DMS153 (cell line): ENCODE results near the gene EYS.
A peak's percentile ranks its signal among the peaks of the same experiment; 100 is the strongest.

Experiments
- DNase-seq: peaks from one replicate; lab custom pipeline; 2025; lab: John Stamatoyannopoulos, UW

Gene EYS

DNA sequence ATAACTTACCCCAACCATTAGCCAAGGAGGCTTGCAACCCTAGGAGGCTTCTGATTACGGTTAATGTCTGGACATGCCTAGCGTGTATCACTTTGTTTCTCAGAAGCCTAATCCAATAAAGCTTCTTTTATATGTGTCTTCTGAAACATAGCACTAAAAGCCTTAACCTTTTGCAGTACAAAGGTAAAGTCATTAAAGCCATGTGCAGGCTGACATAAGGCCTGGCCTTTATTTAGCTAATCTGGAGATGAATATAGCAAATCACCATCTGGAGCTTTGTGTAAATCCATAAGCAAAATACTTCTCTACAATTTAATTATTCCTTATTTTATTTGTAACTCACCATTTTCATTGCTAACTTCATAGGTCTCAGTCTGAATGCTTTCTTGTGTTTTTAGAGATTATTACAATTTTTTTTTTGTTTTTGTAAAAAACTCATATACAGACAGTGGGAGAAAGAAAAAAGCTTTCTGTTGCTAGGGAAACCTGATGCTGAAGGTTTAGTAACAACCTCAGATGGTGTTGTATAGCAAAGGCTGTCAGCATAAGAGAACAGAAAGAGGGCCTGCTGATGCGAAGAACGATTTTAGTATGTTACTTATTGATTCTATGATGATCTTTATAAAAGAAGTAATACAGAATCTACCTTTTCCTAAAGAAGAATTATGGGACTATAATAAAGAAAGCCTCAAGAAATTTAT lies at the start of gene EYS:
Gene EYS, minus strand, starts transcription at position 101 of the 701 bp plus-strand sequence. CDS start 211,816 bp downstream, outside the sequence.
- DNase-seq, result peak; percentile 93

DNA sequence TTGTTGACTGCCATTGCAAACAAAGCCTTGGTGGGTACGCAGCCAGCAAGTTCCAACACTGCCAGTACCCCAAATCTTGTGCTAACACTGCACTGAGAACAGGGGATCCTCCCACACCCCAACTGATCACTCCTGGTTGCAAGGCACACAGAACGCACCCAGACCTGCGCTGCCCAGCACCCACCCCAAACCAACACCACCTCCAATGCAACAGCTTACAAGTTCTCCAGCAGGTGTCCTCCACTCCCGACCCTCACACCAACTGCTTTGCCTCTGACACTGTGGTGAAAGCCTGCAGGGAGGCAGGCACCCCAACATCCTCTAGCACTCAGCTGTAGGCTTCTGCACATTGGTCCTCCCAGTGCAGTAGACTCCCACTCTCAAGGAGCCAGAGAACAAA lies 39.3 kb upstream of the EYS start:
- DNase-seq, result no peak

DNA sequence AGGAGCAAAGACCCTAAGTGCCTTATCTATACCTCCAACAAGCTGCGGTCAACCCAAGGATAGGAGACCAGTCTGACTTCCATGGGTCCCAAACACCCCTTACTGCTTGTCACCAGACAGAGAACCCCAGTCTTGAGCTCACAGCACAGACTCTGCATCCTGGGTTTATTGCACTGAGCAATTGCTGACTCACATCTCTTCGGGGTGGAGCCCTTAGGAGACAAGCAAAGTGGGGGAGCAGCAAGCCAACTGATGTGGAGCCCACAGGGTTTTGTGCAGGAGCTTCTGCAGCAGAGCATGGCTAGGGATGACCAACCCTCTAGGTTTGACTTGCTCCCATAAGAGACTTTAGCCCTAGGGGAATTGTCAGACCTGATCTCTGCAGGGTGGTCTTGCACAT lies 38.6 kb upstream of the EYS start:
- no peak for DNase-seq

DNA sequence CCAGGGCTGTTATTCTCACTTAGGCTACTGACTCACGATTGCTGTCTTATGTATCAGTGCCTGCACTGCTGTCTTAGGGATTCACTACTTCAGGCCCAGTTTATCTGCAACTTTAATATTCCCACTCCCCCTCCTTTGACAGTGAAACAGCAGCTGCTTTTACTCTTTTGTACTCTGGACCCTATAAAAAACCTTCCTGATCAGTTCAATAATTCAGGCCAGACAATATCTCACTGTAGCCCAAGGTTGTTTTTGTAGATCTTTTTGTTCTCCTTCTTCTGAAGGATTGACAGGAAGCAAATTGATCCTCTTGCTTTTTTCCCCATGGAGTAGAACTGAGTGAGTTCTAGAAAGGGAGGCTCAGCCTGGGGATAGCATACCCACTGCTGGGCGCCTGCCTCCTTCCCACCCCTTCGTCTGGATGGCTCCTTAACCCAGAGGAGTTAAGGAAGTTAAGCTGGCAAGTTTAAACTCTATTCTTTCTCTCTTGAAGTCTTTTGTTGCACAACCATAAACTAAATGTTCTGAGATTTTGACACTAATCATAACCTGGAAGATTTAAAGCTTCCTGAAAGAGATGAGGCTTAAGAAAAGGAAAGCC lies 22.0 kb upstream of the EYS start:
- DNase-seq, result no peak

DNA sequence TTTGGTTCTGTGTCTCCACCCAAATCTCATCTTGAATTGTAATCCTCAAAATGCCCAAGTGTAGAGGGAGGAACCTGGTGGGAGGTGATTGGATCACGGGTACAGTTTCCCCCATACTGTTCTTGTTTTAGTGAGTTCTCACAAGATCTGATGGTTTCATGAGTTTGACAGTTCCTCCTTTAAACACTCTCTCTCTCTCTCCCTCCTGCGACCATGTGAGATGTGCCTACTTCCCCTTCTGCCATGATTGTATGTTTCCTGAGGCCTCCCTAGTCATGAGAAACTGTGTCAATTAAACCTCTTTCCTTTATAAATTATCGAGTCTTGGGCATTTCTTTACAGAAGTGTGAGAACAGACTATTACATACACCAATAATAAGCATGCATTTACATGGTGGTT lies 12.1 kb upstream of the EYS start:
- no peak for DNase-seq

DNA sequence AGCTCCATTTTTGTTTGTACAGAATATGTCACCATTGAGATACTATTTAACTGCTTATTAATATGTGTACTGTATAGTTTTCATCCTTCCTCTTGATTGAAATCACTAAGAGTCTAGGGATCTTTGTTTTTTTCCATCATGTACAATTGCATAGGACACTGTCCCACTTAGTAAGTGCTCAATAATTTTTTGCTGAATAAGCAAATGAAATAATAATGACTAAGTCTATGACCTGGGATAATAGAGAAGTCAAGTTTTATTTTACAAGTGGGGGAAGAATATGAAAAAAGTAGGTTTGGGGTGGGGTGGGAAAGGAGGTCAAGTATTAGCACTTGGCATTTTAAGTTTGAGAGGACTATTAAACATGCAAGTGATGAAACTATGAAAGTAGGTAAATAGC lies 4.5 kb upstream of the EYS start:
- no peak for DNase-seq

DNA sequence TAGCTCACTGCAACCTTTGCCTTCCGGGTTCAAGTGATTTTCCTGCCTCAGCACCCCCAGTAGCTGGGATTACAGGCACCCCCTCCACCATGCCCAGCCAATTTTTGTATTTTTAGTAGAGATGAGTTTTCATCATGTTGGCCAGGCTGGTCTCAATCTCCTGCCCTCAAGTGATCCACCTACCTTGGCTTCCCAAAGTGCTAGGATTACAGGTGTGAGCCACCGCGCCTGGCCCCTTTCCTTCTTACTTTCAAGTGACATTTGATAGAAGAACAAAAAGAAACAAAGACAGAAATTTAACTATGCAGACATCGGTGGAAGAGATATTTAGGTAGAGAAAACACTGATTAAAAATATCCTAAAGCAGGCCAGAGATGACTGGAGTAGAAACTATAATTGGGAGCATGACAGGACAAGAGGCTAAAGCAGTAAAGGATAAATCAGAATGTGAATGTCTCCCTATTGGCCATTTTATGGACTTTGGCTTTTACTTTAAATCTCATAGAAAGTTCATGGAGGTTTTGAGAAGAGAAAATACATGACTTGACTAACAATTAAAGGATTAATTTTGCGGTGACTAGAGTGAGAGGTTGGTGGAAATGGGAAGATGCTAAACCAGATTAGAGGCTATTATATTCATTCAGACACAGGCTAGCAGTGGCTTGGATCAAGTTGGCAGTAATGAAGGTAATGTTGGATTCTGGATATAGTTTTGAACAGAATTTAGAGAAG lies 2.2 kb upstream of the EYS start:
- DNase-seq, result no peak

DNA sequence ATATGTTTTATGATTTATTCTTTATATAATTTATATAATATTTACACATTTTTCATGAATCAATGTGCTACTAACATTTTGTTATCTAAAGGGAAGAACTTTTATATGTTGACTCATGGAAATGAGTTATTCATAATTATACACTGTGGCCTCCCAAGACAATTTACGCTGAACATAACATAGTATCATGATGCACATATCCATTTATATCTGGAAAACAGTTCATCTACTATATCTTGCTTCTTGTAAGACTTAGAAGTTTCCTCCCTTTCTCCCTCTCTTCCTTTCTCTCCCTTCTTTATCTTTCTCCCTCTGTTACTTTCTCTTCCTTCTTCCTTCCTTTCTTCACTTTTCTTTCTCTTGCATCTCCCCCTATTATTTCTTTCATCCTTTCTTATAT lies 1.1 kb upstream of the EYS start:
- DNase-seq, result no peak

DNA sequence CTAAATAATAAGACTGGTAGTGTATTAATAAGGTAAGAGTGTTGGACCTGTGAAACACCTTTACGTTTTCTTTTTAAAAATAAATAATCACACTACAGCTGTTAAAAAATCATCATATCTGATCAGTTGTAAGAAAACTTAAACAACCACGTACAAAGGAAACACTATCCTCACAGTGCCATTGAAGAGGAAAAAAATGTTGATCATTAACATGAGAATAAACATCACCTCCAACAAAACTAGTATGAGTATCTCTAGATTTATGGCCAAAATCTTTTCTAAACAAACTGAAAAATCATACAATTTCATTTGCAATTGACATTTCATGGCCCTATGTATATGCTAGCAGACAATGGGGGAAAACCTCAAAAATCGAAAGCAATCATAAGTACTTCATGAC lies 590 bp downstream of the EYS start:
- no peak for DNase-seq

DNA sequence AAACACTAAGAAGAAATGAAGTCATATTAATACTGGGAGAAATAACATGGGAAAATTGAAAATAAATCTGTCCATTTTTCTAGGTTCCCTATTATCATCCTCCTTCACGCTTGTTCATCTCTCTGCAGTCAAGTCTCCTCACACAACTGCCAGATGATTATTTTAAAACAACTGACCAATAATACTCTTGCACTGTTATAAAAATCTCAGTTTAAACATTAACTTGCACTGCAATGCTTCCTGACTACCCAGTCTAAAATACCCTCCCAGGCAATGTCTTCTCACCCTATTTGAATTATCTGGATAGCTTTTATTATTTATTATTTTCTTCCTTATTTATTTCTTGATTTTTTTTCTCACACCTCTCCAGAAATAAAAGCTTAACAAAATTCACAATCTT lies 5.7 kb downstream of the EYS start:
- no peak for DNase-seq

DNA sequence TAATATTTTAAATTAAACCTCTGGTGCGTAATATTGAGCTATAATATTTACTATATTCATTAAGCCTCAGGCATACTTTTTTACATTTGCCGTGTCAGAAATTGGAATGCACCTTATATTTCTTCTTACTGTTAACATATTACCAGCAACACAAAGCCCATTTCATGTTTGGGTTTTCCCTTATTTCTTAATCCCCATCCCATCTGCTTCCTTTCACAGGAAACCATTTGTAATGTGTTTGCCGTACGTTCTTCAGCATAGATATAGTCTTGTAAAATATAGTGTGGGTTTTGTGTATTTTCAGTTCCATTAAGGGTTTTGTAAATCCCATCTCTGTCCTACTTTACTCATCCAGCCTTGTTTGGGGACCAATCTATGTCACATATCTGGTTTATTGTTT lies 6.5 kb downstream of the EYS start:
- no peak for DNase-seq

DNA sequence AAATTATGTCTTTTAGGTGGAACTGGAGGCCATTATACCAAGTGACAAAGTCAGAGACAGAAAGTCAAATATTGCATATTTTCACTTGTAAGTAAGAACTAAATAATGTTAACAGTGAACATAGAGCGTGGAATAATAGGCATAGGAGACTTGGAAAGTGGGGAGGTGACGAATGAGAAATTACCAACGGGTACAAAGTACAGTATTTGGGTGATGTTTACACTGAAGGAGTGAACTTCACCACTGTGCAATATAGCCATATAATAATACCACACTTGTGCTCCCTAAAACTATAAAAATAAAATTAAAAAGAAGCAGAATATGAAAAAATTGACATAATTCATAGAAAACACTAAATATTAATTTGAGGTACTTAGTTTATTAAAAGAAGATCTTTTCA lies 14.9 kb downstream of the EYS start:
- DNase-seq, result no peak

DNA sequence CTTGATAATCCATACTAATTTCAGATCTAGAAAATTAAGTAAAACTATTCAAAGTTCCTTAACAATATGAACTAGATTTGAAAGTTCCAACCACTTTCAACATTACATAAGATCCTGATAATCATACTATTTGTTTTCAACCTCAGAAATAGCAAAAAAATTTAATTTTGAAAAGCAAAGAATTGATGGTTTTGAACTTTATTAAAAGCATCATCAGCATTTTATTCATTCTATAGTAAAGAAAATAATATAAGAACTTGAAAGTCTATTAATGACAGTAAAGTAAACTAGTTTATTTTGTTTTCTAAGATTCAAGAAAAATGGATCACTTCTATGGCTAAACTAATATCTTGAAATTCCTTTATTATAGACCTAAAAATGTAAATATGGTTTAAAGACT lies 26.8 kb downstream of the EYS start:
- no peak for DNase-seq

DNA sequence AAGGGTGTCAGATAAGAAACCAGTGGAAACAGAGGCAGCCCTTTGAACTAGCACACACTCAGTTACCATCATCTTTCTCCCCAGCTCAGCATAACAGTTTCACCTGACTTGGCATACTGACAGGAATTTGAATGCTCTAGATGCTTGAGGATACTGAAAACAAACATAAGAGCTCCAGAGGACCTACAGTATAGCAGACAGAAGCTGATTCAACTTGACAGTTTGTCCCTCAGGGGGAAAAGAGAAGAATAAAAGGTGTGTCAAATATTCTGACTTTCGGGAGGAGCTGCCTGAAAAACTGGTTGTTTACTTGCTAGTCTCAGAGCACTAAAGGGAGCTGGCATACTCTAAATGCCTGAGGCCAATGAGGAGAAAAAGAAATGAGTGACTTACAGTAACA lies 35.1 kb downstream of the EYS start:
- peak; percentile 35 for DNase-seq

DNA sequence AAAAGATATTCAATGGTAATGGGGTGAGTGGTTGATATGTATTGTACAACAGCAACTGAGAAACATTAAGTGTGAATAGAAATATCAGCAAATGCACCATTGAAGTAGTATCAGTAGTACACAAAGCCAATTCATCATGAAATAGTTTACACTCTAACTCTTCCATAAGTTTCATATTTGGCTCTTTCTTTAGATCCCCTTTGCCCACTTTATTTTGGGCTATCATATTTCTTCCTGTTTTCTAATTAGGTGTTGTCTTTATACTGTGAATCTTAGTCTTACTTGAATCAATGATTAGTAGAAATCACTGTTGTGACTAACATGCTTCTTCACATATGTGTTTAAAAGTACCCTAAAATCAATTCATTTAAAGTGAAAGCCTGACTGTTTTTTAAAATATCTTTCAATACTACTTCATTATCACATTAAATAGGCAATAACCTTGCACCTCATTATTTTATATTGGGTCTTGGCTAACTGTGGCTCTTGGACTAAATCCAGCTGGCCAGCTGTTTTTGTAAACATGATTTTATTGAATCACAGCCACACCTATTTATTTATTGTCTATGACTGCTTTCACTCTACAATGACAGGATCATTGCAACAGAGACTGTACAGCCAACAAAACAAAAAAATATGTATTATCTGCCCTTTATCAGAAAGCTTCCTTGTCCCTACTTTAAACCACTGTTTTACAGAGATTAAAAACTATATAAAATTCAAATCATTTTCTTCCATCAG lies 38.9 kb downstream of the EYS start:
- peak; percentile 43 for DNase-seq

DNA sequence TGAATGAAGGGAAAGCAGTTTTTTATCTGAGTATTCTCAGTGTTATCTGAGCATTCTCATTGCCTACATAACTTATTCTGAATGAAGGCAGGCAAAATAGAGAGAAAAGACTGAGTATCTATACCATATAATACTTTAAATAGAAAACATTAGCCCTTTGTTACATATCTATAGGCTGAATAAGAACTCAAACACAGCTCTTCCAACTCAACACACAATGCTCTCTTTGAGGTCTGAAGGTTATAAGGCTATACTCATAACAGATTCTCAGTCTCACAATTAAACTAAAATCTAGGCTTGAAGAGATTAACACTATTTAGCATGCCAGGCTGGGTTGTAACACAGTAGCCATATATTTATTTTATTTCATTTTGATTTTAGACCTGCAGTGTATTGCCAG lies 56.9 kb downstream of the EYS start:
- DNase-seq, result no peak

DNA sequence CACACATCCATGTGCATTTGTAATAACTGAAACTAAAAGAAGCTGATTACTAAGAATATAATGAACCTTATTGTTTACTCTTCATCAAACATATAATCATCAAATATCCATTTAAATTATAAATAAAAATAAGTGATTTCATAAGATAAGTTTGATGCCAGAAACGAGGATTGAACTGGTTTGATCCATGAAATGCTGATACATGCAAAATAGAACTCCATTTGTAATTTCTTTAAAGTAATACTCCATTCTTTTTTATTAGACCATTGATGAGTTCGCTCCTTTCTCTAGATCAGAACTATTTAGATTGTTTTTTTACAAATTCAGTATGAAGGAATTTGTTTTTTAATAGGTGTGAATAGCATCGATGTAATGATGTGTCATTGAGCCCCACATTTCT lies 57.6 kb downstream of the EYS start:
- no peak for DNase-seq

DNA sequence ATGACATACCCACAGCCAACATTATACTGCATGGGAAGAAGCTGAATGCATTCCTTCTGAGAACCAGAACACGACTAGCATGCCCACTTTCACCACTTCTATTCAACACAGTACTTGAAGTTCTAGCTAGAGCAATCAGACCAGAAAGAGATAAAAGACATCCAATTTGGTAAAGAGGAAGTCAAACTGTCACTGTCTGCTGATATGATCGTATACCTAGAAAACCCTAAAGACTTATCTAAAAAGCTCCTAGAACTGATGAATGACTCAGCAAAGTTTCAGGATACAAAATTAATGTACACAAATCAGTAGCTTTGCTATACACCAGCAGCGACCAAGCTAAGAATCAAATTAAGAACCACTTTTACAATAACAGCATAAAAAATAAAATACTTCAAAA lies 60.5 kb downstream of the EYS start:
- no peak for DNase-seq

DNA sequence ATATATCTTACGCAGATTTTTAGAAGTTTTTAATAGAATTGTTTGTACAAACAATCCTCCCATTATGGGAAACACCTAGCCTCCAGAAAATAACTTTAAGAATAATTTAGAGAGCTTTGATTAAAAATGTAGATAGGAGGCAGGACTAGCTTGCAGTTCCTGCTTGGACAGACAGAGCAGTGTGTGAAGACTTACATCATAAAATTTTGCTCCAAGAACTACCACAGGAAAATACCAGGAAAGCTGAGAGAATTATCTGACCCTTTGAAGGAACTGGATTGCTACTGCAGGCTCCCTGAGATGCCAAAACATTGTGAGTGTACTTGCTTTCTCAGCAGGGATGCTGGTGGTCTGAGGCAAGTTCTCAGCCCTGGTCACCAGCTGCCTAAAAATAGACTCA lies 64.2 kb downstream of the EYS start:
- no peak for DNase-seq

DNA sequence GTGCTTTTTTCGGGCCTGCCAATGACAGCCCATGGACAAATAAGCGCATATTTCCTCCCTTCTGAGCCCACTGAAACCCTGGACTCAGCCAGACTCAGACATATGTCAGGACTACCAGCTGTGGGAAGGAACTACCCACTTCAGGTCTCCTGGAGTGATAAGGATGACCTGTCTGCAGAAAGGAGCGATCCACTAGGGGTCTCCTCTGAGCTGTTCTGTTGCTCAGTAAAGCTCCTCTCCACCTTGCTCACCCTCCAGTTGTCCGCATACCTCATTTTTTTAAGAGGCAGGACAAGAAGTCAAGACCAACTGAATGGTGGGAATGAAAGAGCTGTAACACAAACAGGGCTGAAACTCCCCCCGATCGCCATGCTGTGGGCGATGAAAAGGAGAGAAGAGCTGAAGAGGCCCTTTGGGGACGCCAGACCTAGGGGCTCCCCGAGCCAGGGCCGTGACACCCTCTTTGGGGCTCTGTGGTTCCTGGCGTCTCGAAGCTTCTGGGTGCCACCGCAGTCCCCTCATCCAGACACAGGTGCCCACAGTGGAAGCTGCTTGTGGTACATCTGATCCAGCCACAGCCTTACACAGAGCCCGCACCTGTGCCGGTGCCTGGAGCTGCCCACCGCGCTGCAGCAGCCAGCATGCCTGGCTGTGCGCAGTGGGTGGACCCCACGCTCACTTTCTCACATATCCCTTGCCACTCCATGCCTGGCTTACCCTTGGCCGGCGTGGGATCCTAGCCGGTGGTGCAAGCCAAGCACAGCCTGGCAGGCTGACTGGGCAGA lies 68.8 kb downstream of the EYS start:
- no peak for DNase-seq

DNA sequence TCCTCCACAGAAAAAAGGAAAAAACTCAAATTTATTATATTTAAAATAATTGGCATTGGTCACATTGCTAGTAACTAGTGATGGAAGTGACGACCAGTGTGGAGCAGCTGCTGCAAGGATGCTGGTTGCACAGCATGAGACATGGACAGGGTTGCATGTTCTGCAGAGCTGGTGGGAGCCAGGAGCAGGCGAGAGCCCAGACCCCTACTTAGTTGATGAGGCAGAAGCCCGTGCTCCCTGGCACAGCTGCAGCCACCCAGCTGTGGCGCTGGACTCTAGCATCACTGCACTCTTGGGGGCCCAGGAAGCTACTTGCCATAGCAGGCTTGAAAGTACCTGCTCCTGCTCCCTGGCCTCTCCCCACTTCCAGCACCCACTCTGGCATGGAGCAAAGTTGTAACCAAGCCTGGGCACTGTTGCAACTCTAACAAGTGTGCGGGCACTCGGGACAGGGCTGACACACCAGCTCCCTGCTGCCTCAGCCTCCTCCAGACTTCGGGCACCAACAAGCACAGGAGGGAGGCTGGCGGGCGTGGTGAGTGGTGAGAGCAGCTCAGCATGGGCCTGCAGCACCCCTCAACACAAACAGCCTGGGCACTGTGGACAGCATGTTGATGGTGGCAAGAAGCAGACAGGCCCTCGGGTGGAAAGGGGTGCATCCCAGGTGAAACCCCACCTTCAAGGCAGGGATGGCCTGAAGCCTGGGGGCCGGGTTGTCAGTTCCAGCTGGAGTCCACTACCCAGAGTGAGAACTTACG lies 69.6 kb downstream of the EYS start:
- no peak for DNase-seq
